GM21723 (cell line): ENCODE data around the gene POU2AF3.

Source experiments
- ATAC-seq: cut with Tn5 transposase; IDR thresholded peaks from one replicate; pipeline ENCODE4 v1.9.1; 2021; ENCODE audit warnings: mild to moderate bottlenecking, moderate library complexity; ENCODE audit not compliant: unreplicated experiment

POU2AF3 gene

DNA sequence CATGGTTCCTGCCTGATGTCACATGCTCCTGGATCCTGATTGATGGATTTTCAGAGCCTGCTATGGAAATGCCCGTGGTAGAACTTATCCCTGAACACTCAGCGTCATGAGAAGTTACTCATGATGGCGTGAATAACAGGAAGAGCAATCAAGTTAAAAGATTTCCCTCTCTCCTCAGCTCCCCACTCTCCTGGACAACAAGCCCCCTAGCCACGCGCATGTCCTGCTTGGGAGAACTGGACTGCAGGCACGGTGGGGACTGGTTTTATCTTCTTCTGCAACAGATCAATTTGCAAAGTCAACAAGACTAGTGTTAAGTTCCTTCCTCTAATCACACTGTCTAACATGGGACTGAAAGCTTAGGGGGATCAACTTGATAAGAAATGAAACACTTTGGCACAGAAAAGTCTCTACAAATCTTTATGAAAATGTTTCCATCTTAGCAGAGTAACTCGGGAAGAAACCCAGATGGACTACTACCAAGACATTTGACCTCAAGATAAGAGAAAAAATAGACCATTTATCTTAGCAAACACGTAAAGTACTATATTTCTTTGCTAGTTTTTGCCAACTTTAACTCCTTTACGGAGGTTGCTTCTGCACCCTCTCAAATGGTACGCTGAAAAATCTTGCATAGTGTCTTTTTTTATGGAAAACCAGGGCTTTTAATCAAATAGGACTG lies 53.2 kb downstream of the POU2AF3 start:
- ATAC-seq, result no peak

DNA sequence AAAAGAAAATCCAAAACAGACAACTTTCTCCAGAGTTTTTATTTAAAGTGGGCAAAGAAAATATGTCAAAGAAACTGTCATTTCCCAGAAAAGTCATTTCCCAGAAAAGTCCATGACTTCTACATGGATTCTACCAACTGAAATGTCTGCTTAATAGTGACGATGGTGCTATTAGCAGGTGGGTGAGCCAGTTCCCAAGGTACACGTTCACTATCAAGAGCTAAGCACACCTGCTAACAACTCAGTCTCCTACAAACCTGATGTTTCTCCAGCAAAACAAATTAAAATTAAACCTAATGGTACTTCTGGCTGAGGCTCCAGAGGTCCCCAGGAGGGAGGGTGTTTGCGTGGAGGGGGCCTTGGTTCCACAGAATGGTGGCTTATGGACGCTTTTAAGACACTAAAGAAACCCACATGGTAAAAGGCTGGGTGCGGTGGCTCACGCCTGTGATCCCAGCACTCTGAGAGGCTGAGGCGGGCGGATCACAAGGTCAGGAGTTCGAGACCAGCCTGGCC lies 53.9 kb downstream of the POU2AF3 start:
- no peak for ATAC-seq

DNA sequence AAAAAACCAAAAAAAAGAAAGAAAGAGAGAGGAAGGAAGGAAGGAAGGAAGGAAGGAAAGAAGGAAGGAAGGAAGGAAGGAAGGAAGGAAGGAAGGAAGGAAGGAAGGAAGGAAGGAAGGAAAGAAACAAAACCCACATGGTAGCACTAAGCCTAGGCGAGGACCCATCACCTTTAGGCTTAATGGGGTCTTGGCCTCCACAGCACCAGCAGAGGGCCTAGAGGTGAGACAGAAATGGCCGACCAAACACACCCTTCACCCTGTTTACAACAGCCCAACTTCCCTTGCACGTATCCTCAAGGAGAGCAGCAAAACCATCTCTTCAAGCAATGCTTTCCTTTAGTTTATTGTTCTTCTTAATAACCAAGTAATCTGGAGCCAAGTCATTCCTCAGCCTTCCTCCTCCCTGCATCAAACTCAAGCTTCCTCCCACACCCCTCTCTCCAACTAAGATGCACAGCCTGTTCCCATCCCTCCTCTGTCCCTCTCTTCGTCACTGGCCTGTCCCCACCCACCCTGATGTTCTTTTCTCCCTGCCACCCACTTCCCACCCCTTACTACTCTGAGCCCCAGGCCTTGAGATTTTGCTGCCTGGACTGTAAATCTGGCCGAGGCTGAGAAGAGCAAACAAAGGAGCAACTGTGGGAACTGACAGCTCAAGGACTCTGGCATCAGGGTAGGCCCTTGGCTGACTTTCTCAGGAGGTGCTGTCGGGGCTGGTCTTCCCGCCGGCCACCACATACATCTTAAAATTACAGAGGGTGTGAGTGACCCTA lies 54.8 kb downstream of the POU2AF3 start:
- no peak for ATAC-seq

DNA sequence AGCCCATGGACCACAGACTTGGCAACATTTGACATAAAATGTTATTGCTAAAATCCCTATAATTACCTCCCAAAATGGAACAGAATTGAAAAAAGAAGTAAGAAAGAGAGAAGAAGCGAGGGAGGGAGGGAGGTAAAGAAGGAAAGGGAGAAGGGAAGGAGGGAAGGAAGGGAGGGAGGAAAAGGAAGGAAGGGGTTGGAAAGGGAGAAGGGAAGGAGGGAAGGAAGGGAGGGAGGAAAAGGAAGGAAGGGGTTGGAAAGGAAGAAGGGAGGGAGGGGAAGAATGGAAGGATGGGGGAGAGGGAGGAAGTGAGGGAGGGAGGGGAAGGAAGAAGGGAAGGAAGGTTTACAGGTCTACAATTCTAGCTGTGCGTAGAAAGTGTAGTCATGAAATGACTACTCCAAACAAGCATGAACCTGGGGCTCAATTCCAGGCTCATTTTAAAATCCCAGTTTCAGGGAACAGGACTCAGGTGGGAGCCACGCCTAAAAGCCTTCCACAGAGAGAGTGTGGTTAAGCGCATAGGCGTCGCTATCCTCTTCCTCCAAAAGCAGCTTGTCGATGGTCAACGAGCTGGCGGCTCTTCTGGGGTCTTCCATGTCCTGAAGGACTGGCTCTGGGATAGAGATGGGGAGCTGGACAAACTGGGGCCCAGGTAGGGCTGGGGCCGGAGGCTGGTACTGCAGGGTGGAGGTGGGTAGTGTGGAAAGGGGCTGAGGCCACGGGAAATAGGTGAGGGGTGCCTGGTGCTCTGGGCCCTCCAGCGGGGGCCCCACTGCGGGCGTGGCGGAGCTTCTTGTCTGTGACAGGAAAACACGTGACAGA lies 55.6 kb downstream of the POU2AF3 start:
- no peak for ATAC-seq

DNA sequence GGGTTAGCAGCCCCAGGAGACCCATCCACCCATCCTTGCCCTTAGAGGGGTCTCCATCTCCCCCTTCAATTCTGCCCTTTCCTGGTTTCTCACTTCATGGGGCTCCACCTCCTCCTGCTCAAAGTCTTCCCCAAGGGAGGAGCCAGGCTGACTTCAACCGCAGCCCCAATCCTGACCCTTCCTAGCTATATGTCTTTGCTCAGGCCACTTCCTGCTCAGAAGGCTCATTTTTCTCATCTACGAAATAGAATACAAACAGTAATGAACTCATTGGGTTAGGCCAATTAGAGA lies 56.2 kb downstream of the POU2AF3 start:
- ATAC-seq, result no peak

DNA sequence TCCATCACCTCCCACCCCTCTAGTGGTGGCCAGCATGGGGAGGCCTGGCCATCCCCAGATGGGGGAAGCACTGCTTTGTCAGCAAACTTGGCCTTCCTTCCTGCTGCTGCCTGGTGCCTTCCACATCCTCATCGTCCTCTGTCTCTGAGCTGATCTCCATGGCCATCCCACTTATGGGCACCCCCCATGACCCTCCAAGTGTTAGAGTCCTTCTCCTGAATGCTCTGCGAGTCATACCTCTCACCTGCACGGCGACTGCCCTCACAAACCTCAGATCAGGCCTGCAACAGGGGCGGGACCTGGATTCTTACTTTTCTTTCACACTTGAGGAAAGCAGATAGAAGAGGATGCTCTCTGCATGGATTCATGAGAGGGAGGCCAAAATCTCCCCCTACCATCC lies 56.8 kb downstream of the POU2AF3 start:
- ATAC-seq, result no peak

DNA sequence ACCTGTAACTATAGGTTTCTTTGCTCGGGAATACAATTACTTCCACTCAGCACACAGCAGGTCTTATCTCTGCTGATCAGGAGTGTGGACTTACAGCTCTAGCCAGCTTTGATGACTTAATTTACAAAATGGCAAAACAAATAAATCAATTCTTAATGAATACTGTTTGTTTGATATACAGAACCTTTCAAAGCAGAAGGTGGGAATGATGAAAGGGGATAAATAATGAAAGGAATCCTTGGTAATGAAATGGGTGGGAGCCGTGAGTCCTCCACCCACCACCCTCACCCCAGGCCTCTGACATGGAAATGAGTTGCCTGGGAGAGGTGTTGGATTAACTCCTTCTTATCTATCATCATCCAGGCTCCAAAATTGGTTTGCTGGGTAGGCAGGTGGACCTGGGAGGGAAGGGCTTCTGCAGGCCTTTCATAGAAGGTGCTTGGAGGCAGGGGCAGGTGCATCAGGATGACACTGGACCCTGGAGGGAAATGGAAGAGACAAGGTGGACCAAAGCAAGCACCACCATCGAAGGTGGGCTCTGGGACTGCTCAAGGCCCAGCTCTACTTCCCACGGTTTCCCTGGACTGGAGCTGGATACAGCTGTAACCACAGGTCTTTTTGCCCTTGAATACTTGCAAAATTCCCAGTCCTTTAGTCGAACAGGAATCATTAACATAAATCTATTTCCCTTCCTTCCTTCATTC lies 57.8 kb downstream of the POU2AF3 start:
- no peak for ATAC-seq

DNA sequence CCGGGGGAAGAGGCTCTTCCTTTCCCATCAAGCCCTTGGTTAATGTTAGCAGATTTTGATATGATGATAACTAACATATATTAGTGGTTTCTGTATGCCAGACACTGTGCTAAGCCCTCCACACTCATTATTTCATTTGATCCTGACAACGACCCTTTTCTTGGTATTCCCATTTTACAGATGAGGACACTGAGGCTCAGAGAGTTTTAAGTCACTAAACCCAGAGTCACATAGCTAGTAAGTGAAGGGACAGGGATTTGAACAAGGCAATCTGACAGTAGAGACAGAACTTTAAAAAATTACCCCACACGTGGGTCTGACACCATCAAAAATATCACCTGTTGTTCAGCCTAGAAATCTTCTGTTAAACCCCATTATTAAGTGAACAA lies 58.3 kb downstream of the POU2AF3 start:
- no peak for ATAC-seq

DNA sequence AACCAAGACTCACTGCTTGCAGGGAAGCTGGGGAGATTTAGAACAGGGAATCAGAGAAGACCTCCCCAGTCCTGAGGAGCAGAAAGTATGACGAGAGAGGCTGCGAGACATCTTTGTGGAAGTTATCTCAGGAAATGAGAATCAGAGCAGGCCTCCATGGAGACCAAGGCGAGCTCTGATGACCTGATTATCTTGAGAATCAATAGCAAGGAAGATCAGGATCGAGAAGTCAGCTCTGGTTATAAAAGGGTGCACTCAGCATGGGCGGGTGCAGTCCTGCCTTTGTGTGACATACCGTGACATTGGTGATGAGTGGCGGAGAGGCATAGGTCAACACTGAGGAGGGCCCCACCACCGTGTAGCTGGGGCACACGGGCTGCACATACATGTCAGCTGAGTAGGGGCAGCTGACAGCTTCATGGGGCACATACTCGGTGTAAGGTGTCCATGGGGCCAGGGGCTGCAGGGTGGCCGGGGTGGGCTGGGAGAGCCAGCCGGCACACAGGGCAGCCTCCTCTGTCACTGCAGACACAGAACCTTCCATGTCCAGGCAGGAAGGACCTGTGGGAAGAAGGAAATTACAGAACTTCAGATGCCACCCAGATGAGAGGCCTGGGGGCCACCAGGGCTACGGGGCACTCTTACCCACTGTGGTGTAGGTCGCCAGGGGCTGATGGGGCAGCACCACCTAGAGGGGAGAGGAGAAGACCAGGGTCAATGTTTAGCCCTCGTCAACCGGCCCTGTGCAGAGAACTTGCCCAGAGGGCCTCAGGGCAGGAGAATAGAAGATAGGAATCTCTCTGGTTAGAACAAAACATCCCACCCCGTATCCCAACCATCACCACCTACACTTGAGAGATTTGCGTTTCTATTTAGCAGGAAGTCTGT lies 59.0 kb downstream of the POU2AF3 start:
- ATAC-seq, result no peak
